Urinary bladder (tissue), 4 donors: ENCODE results near the gene SLC6A3. TPM values are rescaled to one million over a fixed set of nuclear protein-coding genes. Genes with fewer than 3 reads are reported as not detected.
"Not testable (repeated sequence)": the region's sequence is repeated elsewhere in the genome, so short reads cannot be mapped to it uniquely, and the experiment has no call there.

Experiments used
- DNase-seq: peaks from one replicate; pipeline ENCODE4 v3.0.0-alpha.2; 2015; ENCODE audit errors: extremely low spot score
- H3K27ac ChIP-seq: one replicate; pipeline ENCODE4 v1.5.1; 2013; ENCODE audit warnings: low read depth, mild to moderate bottlenecking, moderate library complexity
- H3K36me3 ChIP-seq: one replicate; pipeline ENCODE4 v1.6.1; 2013; ENCODE audit warnings: mild to moderate bottlenecking, moderate library complexity; ENCODE audit not compliant: insufficient read depth
- H3K4me1 ChIP-seq: one replicate; pipeline ENCODE4 v1.6.1; 2013; ENCODE audit warnings: mild to moderate bottlenecking, moderate library complexity; ENCODE audit not compliant: insufficient read depth
- H3K4me3 ChIP-seq: one replicate; pipeline ENCODE4 v1.5.1; 2013; ENCODE audit warnings: low read depth, low read length
- WGBS: extraction: QIAGEN DNeasy Blood & Tissue Kit; methylation state at CpG from one replicate; pipeline ENCODE4 v1.1.7; 2013; 5-methylcytosine and 5-hydroxymethylcytosine counted together
- polyA plus RNA-seq: library from polyadenylated mRNA; stranded (reverse); fragments of 200-250 nt; gene quantifications from one replicate; pipeline ENCODE4 v1.2.3, GENCODE V29; 2013
- total RNA-seq: library from RNA; depleted of rRNA; stranded (reverse); fragments of >200 nt; gene quantifications from one replicate; pipeline ENCODE4 v1.2.3, GENCODE V29; 2014
- donor health status: healthy with polysubstance abuse.
- donor health status: healthy.

The SLC6A3 gene
- total and polyA plus RNA-seq, 2 donors = 0.77 TPM; not detected in 1

DNA sequence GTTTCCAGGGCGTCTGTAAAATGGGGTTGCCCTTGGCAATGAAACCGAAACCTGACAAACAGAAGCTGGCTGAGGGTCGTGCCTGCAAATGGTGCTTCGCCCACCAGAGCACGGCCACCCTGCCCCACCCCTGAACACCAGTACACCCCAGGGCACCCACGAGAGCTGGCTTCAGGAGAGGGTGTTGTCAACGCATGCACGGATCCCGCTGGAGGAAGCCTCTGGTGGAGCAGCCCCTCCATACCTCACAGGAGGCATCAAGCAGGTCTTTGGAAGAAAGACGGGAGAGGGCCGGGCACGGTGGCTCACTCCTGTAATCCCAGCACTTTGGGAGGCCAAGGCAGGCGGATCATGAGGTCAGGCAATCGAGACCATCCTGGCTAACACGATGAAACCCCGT lies 8.6 kb downstream of the SLC6A3 start:
- no peak overlapping the region for H3K27ac ChIP-seq
- no peak overlapping the region for H3K4me3 ChIP-seq
- 88% methylated on average over 16 of the region's 16 CpGs for WGBS
- H3K4me1 ChIP-seq = no peaks in the 10 kb centered on the region
- DNase-seq = no peak
- no peaks in the 10 kb centered on the region for H3K36me3 ChIP-seq

DNA sequence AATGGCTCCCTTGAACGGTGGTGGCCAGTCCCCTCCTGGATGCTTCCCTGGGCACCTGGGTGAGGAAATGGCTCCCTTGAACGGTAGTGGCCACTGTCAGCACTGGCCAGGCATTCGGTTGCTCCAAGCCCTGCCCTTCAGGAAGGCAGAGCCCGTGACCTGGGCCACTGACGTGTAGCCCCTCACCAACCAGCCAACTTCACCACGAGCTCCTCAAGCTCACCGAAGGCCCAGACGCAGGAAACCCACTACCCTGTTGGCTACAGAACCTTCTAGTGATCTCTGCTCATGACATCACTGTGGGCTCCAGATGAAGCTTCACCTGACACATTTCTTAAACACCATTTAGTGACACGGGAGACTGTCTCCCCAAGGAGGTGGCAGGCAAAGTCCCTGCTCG lies 9.2 kb downstream of the SLC6A3 start:
- WGBS = 79% methylated on average over 10 of the region's 10 CpGs
- Histone ChIP-seq H3K36me3 (no peaks in the 10 kb centered on the region), H3K27ac (no peak overlapping the region), H3K4me3 (no peak overlapping the region), H3K4me1 (no peaks in the 10 kb centered on the region)
- no peak for DNase-seq

DNA sequence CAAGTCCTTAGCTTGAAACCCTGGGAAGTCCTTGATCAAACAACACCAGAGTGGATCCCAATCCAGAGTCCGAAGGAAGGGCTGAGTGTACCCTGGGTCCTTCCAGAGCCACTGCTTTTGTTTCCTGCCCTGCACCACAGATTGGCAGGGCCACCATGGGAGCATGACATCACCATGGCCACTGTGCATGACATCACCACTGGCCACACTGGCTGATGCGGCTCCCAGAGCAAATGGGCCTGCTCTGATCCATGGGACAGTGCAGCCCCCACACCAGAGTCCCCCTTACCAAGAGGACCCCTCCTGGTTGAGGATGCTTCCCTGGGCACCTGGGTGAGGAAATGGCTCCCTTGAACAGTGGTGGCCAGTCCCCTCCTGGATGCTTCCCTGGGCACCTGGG lies 9.9 kb downstream of the SLC6A3 start:
- WGBS = 90% methylated on average over 2 of the region's 2 CpGs
- no peaks in the 10 kb centered on the region for H3K36me3 ChIP-seq
- no peak for DNase-seq

DNA sequence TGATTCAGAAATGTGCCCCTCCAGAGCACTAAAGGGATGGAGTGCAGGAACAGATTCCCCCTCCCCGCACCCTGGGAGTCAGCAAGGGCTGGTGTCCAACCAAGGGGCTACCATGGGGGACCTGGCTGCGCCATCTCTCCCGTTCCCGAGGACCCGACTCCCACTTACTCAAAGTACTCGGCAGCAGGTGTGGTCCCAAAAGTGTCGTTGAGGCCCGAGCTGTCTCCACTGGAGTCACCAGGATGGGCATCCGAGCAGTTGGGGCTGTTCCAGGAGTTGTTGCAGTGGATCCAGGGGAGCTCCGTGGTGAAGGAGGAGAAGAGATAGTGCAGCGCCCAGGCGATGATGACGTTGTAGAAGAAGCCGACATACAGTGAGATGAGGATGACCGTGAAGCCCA lies 12.9 kb downstream of the SLC6A3 start:
- DNase-seq = no peak
- H3K36me3 ChIP-seq = no peaks in the 10 kb centered on the region
- WGBS = 92% methylated on average over 15 of the region's 15 CpGs
- no peak overlapping the region for H3K4me3 ChIP-seq
- H3K27ac ChIP-seq = no peak overlapping the region
- no peaks in the 10 kb centered on the region for H3K4me1 ChIP-seq

More for the DNA sequence above, 9.9 kb downstream of the SLC6A3 start:
- no peak overlapping the region for H3K27ac ChIP-seq
- no peaks in the 10 kb centered on the region for H3K4me1 ChIP-seq
- no peak overlapping the region for H3K4me3 ChIP-seq

DNA sequence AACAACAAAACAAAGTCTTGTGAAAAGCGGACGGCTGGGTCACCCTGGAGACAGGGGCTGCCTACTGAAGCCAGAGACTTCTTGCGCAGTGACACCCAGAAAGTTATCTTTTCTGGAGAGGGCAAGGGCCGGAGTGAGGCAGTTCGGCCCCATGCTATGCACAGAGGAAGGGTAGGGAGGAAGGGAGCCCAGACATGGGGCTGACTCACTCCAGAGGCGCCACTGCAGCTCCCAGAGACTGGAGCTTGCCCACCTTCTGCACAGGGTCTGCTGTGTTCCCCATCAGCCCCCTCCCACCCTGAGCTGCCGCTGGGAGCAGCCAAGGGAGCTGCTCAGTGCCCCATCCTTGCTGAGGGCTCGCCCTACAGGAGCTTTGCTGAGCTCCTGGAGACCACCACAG lies 13.3 kb downstream of the SLC6A3 start:
- Histone ChIP-seq H3K27ac (no peak overlapping the region), H3K36me3 (no peaks in the 10 kb centered on the region), H3K4me3 (no peak overlapping the region), H3K4me1 (no peaks in the 10 kb centered on the region)
- WGBS = 84% methylated on average over 8 of the region's 8 CpGs
- DNase-seq = no peak

DNA sequence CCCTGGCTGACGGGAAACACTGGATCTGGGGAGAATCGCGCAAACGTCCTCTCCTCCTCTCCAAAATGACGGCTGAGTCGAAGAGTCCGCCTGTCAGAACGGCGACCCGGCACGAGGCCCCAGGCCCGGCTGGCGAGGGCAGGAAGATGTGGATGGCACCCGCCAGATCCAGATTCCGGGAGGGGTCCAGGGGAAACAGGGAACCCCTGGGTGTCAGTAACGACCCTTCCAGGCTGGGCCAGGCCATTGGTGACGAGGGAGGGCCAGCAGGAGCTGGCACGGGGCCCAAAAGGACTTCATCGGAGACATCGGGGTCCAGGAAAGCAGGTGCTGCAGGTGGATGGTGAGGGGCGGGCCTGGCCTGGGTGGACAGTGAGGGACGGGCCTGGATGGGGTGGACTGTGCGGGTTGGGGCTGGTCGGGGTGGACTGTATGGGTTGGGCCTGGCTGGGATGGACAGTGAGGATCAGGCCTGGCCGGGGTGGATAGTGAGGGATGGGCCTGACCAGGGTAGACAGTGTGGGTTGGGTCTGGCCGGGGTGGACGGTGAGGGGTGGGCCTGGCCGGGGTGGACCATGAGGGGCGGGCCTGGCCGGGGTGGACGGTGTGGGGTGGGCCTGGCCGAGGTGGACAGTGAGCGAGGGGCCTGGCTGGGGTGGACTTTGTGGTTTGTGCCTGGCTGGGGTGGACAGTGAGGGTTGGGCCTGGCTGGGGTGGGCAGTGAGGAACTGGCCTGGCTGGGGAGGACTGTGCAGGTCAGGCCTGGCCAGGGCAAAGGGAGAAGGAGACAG lies 14.0 kb downstream of the SLC6A3 start:
- Histone ChIP-seq H3K27ac (no peak overlapping the region), H3K4me3 (no peak overlapping the region), H3K4me1 (no peaks in the 10 kb centered on the region), H3K36me3 (no peaks in the 10 kb centered on the region)
- 87% methylated on average over 33 of the region's 33 CpGs for WGBS
- DNase-seq = no peak

DNA sequence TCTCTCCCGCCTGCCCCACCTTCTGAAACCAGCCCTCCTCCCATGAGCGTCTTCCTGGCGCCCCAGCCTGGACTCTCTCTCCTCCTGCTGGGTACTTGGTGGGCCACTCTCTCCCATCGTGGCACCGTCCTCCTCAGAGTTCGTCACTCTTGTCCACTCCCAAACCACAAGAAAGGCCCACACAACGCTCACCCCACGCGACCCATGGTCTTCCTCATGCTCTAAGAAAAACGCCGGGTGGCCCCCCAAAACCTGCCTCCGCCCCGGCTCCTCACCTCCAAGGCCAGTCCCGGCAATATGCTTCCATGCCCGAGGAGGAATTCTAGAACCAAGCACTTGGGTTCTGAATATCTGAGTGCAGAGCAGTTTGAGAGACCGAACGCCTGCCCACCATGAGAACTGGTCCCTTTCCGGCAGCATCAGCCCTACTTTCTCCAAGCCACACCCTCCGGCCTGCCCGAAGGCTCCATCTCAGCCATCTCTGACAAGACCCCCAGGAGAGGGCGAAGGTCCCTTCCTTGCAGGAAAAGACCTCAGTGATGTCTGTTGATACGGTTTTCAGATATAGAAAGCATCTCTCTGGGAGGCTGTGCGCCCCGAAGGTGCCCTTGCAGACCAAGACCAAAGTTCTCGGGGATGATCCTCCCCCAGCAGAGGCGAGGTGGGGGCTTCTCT lies 15.0 kb downstream of the SLC6A3 start:
- Histone ChIP-seq H3K4me1 (no peaks in the 10 kb centered on the region), H3K27ac (no peak overlapping the region), H3K4me3 (no peak overlapping the region), H3K36me3 (no peaks in the 10 kb centered on the region)
- WGBS = 88% methylated on average over 26 of the region's 26 CpGs
- no peak for DNase-seq

DNA sequence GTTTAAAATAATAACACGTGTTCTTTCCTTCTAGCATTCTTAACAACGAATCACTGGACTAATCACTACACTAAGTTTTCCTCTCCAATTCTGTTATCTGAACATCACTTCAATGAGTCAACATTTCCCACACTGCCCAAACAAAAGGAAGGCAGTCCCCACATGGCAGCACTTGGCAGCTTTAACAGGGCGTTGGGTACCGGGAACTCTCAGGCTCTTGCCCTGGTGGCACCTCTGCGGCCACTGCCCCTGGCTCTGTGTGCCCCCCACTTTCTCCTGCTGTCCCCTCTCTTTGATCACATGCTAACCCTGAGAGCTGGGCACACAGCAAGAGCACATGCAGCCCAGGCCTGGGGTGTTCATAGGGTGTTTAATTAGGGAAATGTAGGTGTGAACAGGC lies 15.7 kb downstream of the SLC6A3 start:
- no peak for DNase-seq
- Histone ChIP-seq H3K36me3 (no peaks in the 10 kb centered on the region), H3K4me3 (no peak overlapping the region), H3K4me1 (no peaks in the 10 kb centered on the region), H3K27ac (no peak overlapping the region)
- 90% methylated on average over 5 of the region's 5 CpGs for WGBS

DNA sequence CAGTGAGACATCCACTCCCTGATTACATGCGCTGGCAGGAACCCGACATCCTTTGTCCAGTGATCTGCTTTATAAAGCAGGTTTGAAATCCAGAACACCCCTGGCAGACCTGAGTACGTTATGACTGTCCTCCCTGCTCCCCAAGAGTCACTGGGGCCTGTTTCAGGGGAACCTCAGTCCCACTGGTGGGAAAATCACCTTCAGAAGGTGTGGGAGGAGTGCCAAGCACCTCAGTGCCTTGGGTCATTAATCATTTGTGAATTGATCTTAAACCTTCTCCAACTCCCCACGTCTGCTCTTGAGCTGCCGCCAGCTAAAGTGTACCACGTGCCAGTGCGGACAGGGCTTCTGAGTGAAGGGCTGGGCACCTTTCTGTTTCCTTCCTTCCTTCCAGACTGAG lies 16.2 kb downstream of the SLC6A3 start:
- no peak overlapping the region for H3K27ac ChIP-seq
- H3K4me3 ChIP-seq = no peak overlapping the region
- H3K4me1 ChIP-seq = no peaks in the 10 kb centered on the region
- no peak for DNase-seq
- no peaks in the 10 kb centered on the region for H3K36me3 ChIP-seq
- 78% methylated on average over 7 of the region's 7 CpGs for WGBS

DNA sequence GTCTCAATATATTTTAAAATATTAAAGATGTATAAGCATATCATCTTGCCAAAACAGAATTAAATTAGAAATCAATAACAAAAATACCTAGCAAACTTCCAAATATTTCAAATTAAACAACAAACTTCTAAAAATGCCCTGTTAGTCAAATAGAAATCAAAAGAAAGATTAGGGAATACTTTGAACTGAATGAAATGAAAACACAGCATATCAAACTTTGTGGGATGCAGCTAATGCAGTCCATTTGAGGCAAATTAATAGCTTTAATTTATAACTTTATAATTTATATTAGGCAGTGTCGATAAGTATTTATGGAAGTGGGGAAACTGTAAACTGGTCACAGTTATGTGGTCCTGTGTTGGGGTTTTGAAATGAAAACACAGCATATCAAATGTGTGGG lies 17.1 kb downstream of the SLC6A3 start:
- DNase-seq = no peak
- Histone ChIP-seq H3K4me1 (no peaks in the 10 kb centered on the region), H3K4me3 (no peak overlapping the region), H3K36me3 (no peaks in the 10 kb centered on the region), H3K27ac (no peak overlapping the region)
- WGBS = 76% methylated on average over 1 of the region's 1 CpG

DNA sequence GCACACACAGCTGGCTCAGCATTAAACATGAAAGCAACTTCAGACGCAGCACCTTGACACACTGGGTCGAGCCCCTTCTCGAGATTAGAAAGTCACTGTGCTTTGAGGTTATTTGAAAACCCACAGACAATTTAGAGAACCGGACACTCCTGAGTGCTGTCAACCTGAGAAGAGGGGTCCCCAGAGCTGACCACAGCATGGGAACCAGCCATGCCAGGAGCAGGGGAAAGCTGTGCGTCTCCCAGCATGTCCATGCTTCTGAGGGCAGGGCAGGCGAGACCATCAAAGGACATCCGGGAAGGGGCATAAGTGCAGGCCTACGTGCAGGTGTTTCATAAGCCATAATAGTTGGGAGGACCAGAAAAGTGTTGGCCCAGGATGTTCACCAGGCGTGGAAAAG lies 20.5 kb downstream of the SLC6A3 start:
- Histone ChIP-seq H3K4me1 (no peaks in the 10 kb centered on the region), H3K36me3 (no peaks in the 10 kb centered on the region), H3K4me3 (no peak overlapping the region), H3K27ac (no peak overlapping the region)
- 84% methylated on average over 9 of the region's 9 CpGs for WGBS
- no peak for DNase-seq

DNA sequence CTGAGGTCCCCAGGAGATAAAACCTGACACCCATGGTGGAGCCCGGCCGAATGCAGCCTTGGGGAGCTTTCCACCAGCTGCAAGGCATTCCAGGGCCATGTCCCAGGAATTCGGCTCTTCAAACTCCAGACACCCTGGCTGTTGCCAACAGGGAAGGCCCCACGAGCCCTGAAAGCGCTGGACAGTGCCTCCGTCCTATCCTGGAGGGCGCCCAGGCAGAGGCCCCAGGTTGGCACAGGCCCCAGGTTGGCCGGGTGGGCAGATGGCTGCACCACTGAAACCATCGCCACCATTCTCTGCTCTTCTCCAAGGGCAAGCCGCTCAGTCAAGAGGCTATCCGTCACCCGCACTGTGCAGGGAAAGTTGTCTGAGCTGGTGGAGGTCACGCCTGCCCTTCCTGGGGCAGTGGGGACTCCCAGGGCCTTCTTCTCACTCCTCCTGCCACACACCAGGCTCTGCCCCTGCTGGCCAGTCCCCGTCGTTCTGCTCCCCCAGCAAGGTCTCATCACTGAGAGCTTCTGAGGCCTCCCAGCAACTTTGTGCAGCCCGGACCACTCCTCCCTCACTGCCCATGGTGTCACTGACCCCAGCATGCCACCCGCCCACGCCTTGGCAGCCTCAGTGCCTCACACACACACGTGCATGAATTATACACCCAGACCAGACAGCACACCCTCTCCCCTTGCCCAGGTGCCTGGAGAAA lies 21.2 kb downstream of the SLC6A3 start:
- 81% methylated on average over 19 of the region's 19 CpGs for WGBS
- H3K4me3 ChIP-seq = no peak overlapping the region
- no peaks in the 10 kb centered on the region for H3K4me1 ChIP-seq
- H3K36me3 ChIP-seq = no peaks in the 10 kb centered on the region
- no peak for DNase-seq
- H3K27ac ChIP-seq = no peak overlapping the region

DNA sequence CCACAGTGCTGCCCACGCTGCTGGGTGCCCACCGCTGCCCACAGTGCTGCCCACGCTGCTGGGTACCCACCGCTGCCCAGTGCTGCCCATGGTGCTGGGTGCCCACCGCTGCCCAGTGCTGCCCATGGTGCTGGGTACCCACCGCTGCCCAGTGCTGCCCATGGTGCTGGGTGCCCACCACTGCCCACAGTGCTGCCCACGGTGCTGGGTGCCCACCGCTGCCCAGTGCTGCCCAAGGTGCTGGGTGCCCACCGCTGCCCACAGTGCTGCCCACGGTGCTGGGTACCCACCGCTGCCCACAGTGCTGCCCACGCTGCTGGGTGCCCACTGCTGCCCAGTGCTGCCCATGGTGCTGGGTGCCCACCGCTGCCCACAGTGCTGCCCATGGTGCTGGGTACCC lies 22.7 kb downstream of the SLC6A3 start:
- not testable (repeated sequence) for DNase-seq, H3K4me3 ChIP-seq, H3K27ac ChIP-seq, H3K4me1 ChIP-seq, H3K36me3 ChIP-seq
- WGBS = 91% methylated on average over 13 of the region's 13 CpGs
